Measurements from ENCODE around the gene HMGB1.
A peak's percentile ranks its signal among the peaks of the same experiment; 100 is the strongest.

HMGB1 gene

DNA sequence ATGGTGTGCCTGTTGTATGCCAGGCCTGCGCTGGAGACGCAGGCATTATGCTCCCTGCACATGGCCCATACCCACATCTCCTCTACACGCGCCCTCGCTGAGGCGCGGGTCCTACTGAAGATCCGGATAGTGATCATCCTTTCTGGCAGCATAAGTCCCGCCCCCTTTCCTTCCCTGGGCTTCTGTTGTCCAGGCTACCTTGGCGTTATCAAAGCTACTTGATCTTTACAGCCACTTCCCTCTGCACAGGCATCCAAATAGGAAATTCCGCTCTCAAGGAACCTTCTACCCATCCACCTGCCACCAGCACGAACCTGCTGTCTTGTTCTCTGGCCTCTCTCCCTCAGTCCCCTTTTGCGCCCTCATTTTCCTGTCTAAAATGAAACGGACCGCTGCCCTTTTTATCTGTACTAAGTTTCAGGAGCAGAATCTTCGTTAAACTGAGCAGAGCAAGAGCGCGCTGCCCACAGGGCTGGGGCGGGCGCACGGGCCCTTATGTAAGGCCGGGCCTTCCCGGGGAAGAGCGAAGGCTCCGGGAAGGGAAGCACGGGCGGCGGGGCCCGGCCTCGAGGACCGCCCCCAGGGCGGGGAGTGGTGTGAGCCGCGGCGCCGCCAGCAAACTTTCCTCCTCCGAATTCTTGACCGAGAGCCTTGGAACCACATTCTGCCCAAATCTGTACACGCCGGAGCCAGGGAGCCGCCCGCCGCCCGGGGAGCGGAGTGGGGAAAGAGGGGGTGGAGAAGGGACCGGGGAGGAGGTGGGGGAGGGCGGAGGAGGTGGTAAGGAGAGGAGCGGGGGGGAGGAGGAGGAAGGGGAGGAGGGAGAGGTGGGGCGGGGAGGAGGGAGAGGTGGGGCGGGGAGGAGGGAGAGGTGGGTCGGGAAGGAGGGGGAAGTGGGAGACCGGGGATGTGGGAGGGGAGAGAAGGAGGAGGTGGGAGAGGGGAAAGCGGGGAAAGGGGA, 44.4 kb downstream of the HMGB1 start:
- TF ChIP-seq, protein P1, sequence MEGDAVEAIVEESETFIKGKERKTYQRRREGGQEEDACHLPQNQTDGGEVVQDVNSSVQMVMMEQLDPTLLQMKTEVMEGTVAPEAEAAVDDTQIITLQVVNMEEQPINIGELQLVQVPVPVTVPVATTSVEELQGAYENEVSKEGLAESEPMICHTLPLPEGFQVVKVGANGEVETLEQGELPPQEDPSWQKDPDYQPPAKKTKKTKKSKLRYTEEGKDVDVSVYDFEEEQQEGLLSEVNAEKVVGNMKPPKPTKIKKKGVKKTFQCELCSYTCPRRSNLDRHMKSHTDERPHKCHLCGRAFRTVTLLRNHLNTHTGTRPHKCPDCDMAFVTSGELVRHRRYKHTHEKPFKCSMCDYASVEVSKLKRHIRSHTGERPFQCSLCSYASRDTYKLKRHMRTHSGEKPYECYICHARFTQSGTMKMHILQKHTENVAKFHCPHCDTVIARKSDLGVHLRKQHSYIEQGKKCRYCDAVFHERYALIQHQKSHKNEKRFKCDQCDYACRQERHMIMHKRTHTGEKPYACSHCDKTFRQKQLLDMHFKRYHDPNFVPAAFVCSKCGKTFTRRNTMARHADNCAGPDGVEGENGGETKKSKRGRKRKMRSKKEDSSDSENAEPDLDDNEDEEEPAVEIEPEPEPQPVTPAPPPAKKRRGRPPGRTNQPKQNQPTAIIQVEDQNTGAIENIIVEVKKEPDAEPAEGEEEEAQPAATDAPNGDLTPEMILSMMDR (conservative IDR thresholded peaks at IDR 0.05; ENCODE audit: low read length) = no peak
- no peak for TF ChIP-seq EZH2phosphoT487 (IDR thresholded peaks at IDR 0.05; ENCODE audit: borderline replicate concordance)
- H2AFZ ChIP-seq (ENCODE audit: low read length) = peak overlapping the region; percentile 87
- H3K4me1 ChIP-seq (ENCODE audit: insufficient read depth, low read length, poor library complexity, severe bottlenecking) = peaks cover 30% of the 10 kb centered on the region
- H3K36me3 ChIP-seq (ENCODE audit: insufficient read depth, low read length) = no peaks in the 10 kb centered on the region
- H3K4me2 ChIP-seq (ENCODE audit: low read depth, low read length, poor library complexity, severe bottlenecking) = peak overlapping the region; percentile 93
- no peaks in the 10 kb centered on the region for H3F3A ChIP-seq (ENCODE audit: low read depth)
- no peaks in the 10 kb centered on the region for H3K27me3 ChIP-seq (ENCODE audit: insufficient read depth, low read length, poor library complexity, severe bottlenecking)
- H3K79me2 ChIP-seq (ENCODE audit: insufficient read depth, low read length) = no peaks in the 10 kb centered on the region
- peak overlapping the region; percentile 84 for H3K4me3 ChIP-seq (ENCODE audit: low read length, poor library complexity, severe bottlenecking)
- peak overlapping the region; percentile 82 for H3K9ac ChIP-seq (ENCODE audit: low read depth, low read length, poor library complexity, severe bottlenecking)
- H3K9me3 ChIP-seq (ENCODE audit: insufficient read depth, low read depth, low read length) = no peaks in the 10 kb centered on the region
- H3K9me2 ChIP-seq (replicated peaks; ENCODE audit: low read depth, low read length) = no peaks in the 10 kb centered on the region
- H4K20me1 ChIP-seq (ENCODE audit: insufficient read depth, low read length, poor library complexity, severe bottlenecking) = no peaks in the 10 kb centered on the region

GRCh38 chr13:30418717-30419459, 46.8 kb downstream of the HMGB1 start:
- no peaks in the 10 kb centered on the region for H3K27me3 ChIP-seq (ENCODE audit: insufficient read depth, low read length, poor library complexity, severe bottlenecking)
- H3K36me3 ChIP-seq (ENCODE audit: insufficient read depth, low read length) = no peaks in the 10 kb centered on the region
- no peak overlapping the region for H3K4me2 ChIP-seq (ENCODE audit: low read depth, low read length, poor library complexity, severe bottlenecking)
- H3K9me2 ChIP-seq (replicated peaks; ENCODE audit: low read depth, low read length) = no peaks in the 10 kb centered on the region
- H3F3A ChIP-seq (ENCODE audit: low read depth) = no peaks in the 10 kb centered on the region
- no peaks in the 10 kb centered on the region for H4K20me1 ChIP-seq (ENCODE audit: insufficient read depth, low read length, poor library complexity, severe bottlenecking)
- no peak overlapping the region for H3K9ac ChIP-seq (ENCODE audit: low read depth, low read length, poor library complexity, severe bottlenecking)
- H3K4me3 ChIP-seq (ENCODE audit: low read length, poor library complexity, severe bottlenecking) = no peak overlapping the region
- H3K79me2 ChIP-seq (ENCODE audit: insufficient read depth, low read length) = no peaks in the 10 kb centered on the region
- H3K4me1 ChIP-seq (ENCODE audit: insufficient read depth, low read length, poor library complexity, severe bottlenecking) = peaks cover 39% of the 10 kb centered on the region
- no peak overlapping the region for H2AFZ ChIP-seq (ENCODE audit: low read length)
- TF ChIP-seq, protein P1 (conservative IDR thresholded peaks at IDR 0.05; ENCODE audit: low read length) = no peak
- no peak for TF ChIP-seq EZH2phosphoT487 (IDR thresholded peaks at IDR 0.05; ENCODE audit: borderline replicate concordance)
- no peaks in the 10 kb centered on the region for H3K9me3 ChIP-seq (ENCODE audit: insufficient read depth, low read depth, low read length)

- Histone ChIP-seq H3K4me3 (ENCODE audit: low read length, poor library complexity, severe bottlenecking) (no peak overlapping the region), H3K9me2 (replicated peaks; ENCODE audit: low read depth, low read length) (no peaks in the 10 kb centered on the region), H3K4me1 (ENCODE audit: insufficient read depth, low read length, poor library complexity, severe bottlenecking) (peaks cover 42% of the 10 kb centered on the region), H3K27me3 (ENCODE audit: insufficient read depth, low read length, poor library complexity, severe bottlenecking) (no peaks in the 10 kb centered on the region), H3K79me2 (ENCODE audit: insufficient read depth, low read length) (no peaks in the 10 kb centered on the region), H3K36me3 (ENCODE audit: insufficient read depth, low read length) (no peaks in the 10 kb centered on the region), H3K4me2 (ENCODE audit: low read depth, low read length, poor library complexity, severe bottlenecking) (no peak overlapping the region), H2AFZ (ENCODE audit: low read length) (no peak overlapping the region), H3F3A (ENCODE audit: low read depth) (no peaks in the 10 kb centered on the region), H3K9ac (ENCODE audit: low read depth, low read length, poor library complexity, severe bottlenecking) (no peak overlapping the region), H4K20me1 (ENCODE audit: insufficient read depth, low read length, poor library complexity, severe bottlenecking) (no peaks in the 10 kb centered on the region), H3K9me3 (ENCODE audit: insufficient read depth, low read depth, low read length) (no peaks in the 10 kb centered on the region)
- no peak for TF ChIP-seq EZH2phosphoT487 (IDR thresholded peaks at IDR 0.05; ENCODE audit: borderline replicate concordance)
- TF ChIP-seq, protein P1 (conservative IDR thresholded peaks at IDR 0.05; ENCODE audit: low read length) = no peak
Observed at GRCh38 chr13:30418075-30418716, 47.5 kb downstream of the HMGB1 start.
